Measurements from ENCODE around the gene TRPC4AP.

The TRPC4AP gene

GRCh38 chr20:35042268-35042667 is 50.3 kb downstream of the TRPC4AP start:
- H3K36me3 ChIP-seq = peaks cover 23% of the 10 kb centered on the region
- H3K9me3 ChIP-seq = no peaks in the 10 kb centered on the region
- no peak for DNase-seq
- TF ChIP-seq CTCF (IDR thresholded peaks at IDR 0.05; ENCODE audit: low read depth, low read length) = no peak
- no peaks in the 10 kb centered on the region for H3K4me1 ChIP-seq
- H3K27me3 ChIP-seq = no peaks in the 10 kb centered on the region
- H3K4me3 ChIP-seq (ENCODE audit: low read depth, low read length) = no peak overlapping the region

GRCh38 chr20:35040646-35041045 is 52.0 kb downstream of the TRPC4AP start:
- Histone ChIP-seq H3K9me3 (no peaks in the 10 kb centered on the region), H3K27me3 (no peaks in the 10 kb centered on the region), H3K36me3 (peaks cover 19% of the 10 kb centered on the region), H3K4me3 (ENCODE audit: low read depth, low read length) (no peak overlapping the region), H3K4me1 (no peaks in the 10 kb centered on the region)
- DNase-seq = no peak
- no peak for TF ChIP-seq CTCF (IDR thresholded peaks at IDR 0.05; ENCODE audit: low read depth, low read length)

- Histone ChIP-seq H3K27me3 (no peaks in the 10 kb centered on the region), H3K4me1 (no peaks in the 10 kb centered on the region), H3K4me3 (ENCODE audit: low read depth, low read length) (no peak overlapping the region), H3K9me3 (no peaks in the 10 kb centered on the region), H3K36me3 (peaks cover 22% of the 10 kb centered on the region)
- no peak for DNase-seq
- TF ChIP-seq CTCF (IDR thresholded peaks at IDR 0.05; ENCODE audit: low read depth, low read length) = no peak
Observed at GRCh38 chr20:35039846-35040489, 52.6 kb downstream of the TRPC4AP start.

GRCh38 chr20:35039146-35039545 is 53.5 kb downstream of the TRPC4AP start:
- DNase-seq = no peak
- no peaks in the 10 kb centered on the region for H3K27me3 ChIP-seq
- H3K36me3 ChIP-seq = peaks cover 27% of the 10 kb centered on the region
- no peaks in the 10 kb centered on the region for H3K9me3 ChIP-seq
- no peaks in the 10 kb centered on the region; the same call in 1 of the 2 replicates for H3K4me1 ChIP-seq
- no peak overlapping the region for H3K4me3 ChIP-seq (ENCODE audit: low read depth, low read length)
- TF ChIP-seq CTCF (IDR thresholded peaks at IDR 0.05; ENCODE audit: low read depth, low read length) = no peak

GRCh38 chr20:35034145-35034544 is 58.5 kb downstream of the TRPC4AP start:
- Histone ChIP-seq H3K4me1 (peaks cover 4% of the 10 kb centered on the region), H3K27me3 (no peaks in the 10 kb centered on the region), H3K36me3 (peaks cover 32% of the 10 kb centered on the region), H3K9me3 (no peaks in the 10 kb centered on the region), H3K4me3 (ENCODE audit: low read depth, low read length) (no peak overlapping the region)
- TF ChIP-seq CTCF (IDR thresholded peaks at IDR 0.05; ENCODE audit: low read depth, low read length) = no peak
- DNase-seq = no peak

- Histone ChIP-seq H3K36me3 (peaks cover 35% of the 10 kb centered on the region), H3K4me3 (ENCODE audit: low read depth, low read length) (no peak overlapping the region)
Observed at GRCh38 chr20:35030136-35030535, 62.5 kb downstream of the TRPC4AP start.

More at GRCh38 chr20:35030136-35030535, 62.5 kb downstream of the TRPC4AP start:
- DNase-seq = no peak
- Histone ChIP-seq H3K4me1 (peaks cover 4% of the 10 kb centered on the region), H3K27me3 (no peaks in the 10 kb centered on the region), H3K9me3 (no peaks in the 10 kb centered on the region; the same call in 1 of the 2 replicates)
- no peak for TF ChIP-seq CTCF (IDR thresholded peaks at IDR 0.05; ENCODE audit: low read depth, low read length)

Measured in BE2C (cell line).